MCF 10A (cell line): ENCODE results near the gene DNAJC30. TPM values are rescaled to one million over a fixed set of nuclear protein-coding genes. Genes with fewer than 3 reads are reported as not detected.

Experiments used
- BruUV-seq: library from RNA; stranded (reverse); fragments of 400-500 nt; replicated peaks from 2 replicates; lab custom pipeline; 2021; lab: Mats Ljungman, UMichigan
- CTCF ChIA-PET: fragments of 300-600 bp; sonication (Branson Sonifier 250); formaldehyde crosslinking; extraction: SDS; loops from one replicate; lab custom pipeline; 2021; ENCODE audit warnings: antibody characterized with exemption, inconsistent platforms; lab: Yijun Ruan, JAX
- POLR2A ChIA-PET: fragments of 300-600, 350-650 bp; sonication (Branson Sonifier 250); formaldehyde crosslinking; extraction: SDS; loops from one replicate; lab custom pipeline; 2020; ENCODE audit warnings: antibody characterized with exemption, inconsistent platforms; lab: Yijun Ruan, JAX
- DNase-seq: peaks from one replicate; pipeline ENCODE4 v3.0.0-alpha.2; 2018; ENCODE audit not compliant: unreplicated experiment
- H3K27ac Mint-ChIP-seq: one replicate; pipeline ENCODE4 v1.8.0; 2022; ENCODE audit warnings: mild to moderate bottlenecking, low read depth, mixed read lengths; ENCODE audit not compliant: unreplicated experiment
- H3K27me3 Mint-ChIP-seq: one replicate; pipeline ENCODE4 v1.8.0; 2022; ENCODE audit warnings: mixed read lengths; ENCODE audit not compliant: insufficient read depth, unreplicated experiment
- H3K36me3 Mint-ChIP-seq: one replicate; pipeline ENCODE4 v1.8.0; 2022; ENCODE audit warnings: mild to moderate bottlenecking, moderate library complexity, mixed read lengths; ENCODE audit not compliant: insufficient read depth, unreplicated experiment
- H3K4me1 Mint-ChIP-seq: one replicate; pipeline ENCODE4 v1.8.0; 2022; ENCODE audit warnings: mixed read lengths; ENCODE audit not compliant: insufficient read depth, unreplicated experiment
- H3K4me3 Mint-ChIP-seq: one replicate; pipeline ENCODE4 v1.8.0; 2022; ENCODE audit warnings: mild to moderate bottlenecking, moderate library complexity, mixed read lengths; ENCODE audit not compliant: unreplicated experiment
- H3K9me3 Mint-ChIP-seq: one replicate; pipeline ENCODE4 v1.8.0; 2022; ENCODE audit warnings: mixed read lengths; ENCODE audit not compliant: unreplicated experiment
- intact Hi-C: fragments of 100-400 bp; cut with micrococcal nuclease; formaldehyde crosslinking; loops from 2 replicates; pipeline ENCODE4 v1.14.1; 2022
- total RNA-seq: library from RNA; stranded (reverse); gene quantifications from 2 replicates; pipeline ENCODE4 v1.2.3, GENCODE V29; 2022
- TF ChIP-seq, protein P1 (sequence below): fragments of 200-600 bp; IDR thresholded peaks from one replicate; pipeline ENCODE4 v1.8.0; 2022; ENCODE audit warnings: antibody characterized with exemption, mild to moderate bottlenecking; ENCODE audit not compliant: unreplicated experiment

DNAJC30 gene
- total RNA-seq, 1 experiment from 2014 or later: 11.4 TPM

DNA sequence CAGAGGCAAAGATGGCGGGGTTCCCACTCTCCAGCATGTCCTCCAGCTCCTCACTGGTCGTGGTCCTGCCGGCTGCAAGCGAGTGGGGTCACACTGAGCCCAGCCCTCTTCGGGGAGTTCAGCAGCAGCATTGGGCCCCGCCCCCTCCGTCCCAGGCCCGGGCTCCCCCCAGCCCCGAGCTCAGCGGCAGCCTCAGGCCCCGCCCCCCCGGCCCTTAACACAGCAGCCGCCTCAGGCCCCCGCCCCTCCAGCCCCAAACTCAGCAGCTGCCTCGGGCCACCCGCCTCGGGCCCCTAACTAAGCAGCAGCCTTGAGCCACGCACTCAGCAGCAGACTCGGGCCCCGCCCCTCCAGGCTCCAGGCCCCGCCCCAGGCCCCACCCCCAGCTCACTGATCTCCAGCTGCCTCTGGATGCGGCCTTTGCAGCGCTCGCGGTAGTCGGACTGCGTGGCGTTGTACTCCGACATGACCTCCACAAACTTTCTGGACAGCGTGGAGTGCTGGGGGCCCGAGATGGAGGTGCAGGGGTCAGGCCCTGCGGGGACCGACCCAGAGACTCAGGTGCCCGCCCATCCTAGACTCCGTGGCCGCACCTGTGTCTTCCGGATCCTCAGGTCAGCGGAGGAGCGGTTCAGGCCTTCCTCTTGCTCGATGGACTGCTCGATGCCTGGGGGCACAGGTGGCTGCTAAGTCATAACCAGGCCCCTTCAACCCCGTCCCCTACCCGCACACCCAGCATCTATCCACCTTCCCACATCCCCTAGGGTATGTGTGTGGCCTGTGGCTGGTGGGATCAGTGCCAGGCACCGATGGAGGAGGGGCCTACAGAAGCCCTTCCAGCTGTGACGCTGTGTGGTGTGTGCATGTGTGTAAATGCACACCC lies 20.7 kb upstream of the DNAJC30 start:
- POLR2A ChIA-PET: interaction anchor here (0.5 to 1.0 kb wide), 2 partner anchors 12 to 24 kb away, joined by 3 read pairs; no protein-coding TSS in a partner anchor
- CTCF ChIA-PET: interaction anchor here (0.7 to 1.2 kb wide), 3 partner anchors 13 to 23 kb away, joined by 3 to 4 read pairs (median 3); no protein-coding TSS in a partner anchor
- intact Hi-C loops: no loop called here
- BruUV-seq: no TSS peak
- Mint-ChIP-seq H3K27me3 (no peaks in the 10 kb centered on the region), H3K9me3 (no peaks in the 10 kb centered on the region), H3K4me1 (peaks cover 20% of the 10 kb centered on the region), H3K4me3 (no peak overlapping the region), H3K27ac (no peak overlapping the region), H3K36me3 (peaks cover 49% of the 10 kb centered on the region)
- no peak for DNase-seq
- TF ChIP-seq, protein P1, sequence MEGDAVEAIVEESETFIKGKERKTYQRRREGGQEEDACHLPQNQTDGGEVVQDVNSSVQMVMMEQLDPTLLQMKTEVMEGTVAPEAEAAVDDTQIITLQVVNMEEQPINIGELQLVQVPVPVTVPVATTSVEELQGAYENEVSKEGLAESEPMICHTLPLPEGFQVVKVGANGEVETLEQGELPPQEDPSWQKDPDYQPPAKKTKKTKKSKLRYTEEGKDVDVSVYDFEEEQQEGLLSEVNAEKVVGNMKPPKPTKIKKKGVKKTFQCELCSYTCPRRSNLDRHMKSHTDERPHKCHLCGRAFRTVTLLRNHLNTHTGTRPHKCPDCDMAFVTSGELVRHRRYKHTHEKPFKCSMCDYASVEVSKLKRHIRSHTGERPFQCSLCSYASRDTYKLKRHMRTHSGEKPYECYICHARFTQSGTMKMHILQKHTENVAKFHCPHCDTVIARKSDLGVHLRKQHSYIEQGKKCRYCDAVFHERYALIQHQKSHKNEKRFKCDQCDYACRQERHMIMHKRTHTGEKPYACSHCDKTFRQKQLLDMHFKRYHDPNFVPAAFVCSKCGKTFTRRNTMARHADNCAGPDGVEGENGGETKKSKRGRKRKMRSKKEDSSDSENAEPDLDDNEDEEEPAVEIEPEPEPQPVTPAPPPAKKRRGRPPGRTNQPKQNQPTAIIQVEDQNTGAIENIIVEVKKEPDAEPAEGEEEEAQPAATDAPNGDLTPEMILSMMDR: no peak

DNA sequence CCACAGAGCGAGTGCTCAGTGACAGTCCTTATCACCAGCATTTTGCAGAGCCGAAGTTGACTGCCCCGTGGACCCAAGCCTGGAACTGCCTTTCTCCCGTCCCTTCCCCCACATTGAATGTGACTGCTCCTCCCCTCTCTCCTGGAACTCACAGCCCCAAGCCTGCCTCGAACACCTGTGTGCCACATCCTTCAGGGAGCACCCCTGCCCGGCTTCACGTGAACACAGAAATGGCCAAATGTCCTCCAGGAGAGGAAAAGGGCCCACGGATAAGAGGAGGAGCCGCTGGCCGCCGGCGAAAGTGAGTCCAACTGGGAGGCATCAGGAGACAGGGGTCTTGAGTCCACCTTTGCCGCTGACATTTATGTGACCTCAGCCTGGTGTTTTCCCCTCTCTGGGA lies 20.0 kb upstream of the DNAJC30 start:
- peaks cover 51% of the 10 kb centered on the region for H3K36me3 Mint-ChIP-seq
- POLR2A ChIA-PET: no interaction called here
- H3K27ac Mint-ChIP-seq: peak overlapping the region; percentile 23
- no peak for DNase-seq
- no peaks in the 10 kb centered on the region for H3K27me3 Mint-ChIP-seq
- intact Hi-C loops: no loop called here
- peaks cover 20% of the 10 kb centered on the region for H3K4me1 Mint-ChIP-seq
- no peak overlapping the region for H3K4me3 Mint-ChIP-seq
- TF ChIP-seq, protein P1: no peak
- CTCF ChIA-PET: interaction anchor here (0.8 to 2.8 kb wide), 3 partner anchors 8 to 17 kb away, joined by 3 to 14 read pairs (median 3); no protein-coding TSS in a partner anchor
- H3K9me3 Mint-ChIP-seq: no peaks in the 10 kb centered on the region
- no TSS peak for BruUV-seq

DNA sequence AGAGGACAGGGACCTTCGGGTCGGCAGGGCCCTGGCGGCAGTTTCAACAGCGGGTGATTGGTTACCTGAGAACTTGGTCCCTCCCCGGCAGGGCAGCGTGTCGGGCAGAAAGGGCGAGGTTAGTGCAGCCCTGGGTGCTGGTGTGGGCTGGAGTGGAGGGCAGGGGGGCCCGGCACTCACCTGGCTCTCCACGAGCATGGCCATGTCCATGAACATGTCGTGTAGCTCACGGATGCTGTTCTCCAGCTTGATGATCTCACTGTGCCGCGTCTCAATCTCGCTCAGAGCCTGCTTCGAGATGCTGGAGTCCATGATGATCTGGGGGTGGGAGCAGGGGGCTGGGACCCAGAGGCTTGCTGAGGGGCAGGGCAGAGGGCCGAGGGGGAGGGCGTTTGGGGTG lies 19.4 kb upstream of the DNAJC30 start:
- H3K4me1 Mint-ChIP-seq: peaks cover 20% of the 10 kb centered on the region
- CTCF ChIA-PET: interaction anchor here (0.6 to 2.8 kb wide), 5 partner anchors 9 to 235 kb away, joined by 3 to 14 read pairs (median 4); no protein-coding TSS in a partner anchor
- no peaks in the 10 kb centered on the region for H3K27me3 Mint-ChIP-seq
- POLR2A ChIA-PET: interaction anchor here (0.6 kb wide), 1 partner anchor 11 kb away, joined by 3 read pairs; no protein-coding TSS in a partner anchor
- no peak overlapping the region for H3K27ac Mint-ChIP-seq
- BruUV-seq: no TSS peak
- H3K36me3 Mint-ChIP-seq: peaks cover 53% of the 10 kb centered on the region
- no peaks in the 10 kb centered on the region for H3K9me3 Mint-ChIP-seq
- DNase-seq: no peak
- no peak overlapping the region for H3K4me3 Mint-ChIP-seq
- TF ChIP-seq, protein P1: no peak
- intact Hi-C loops: no loop called here

DNA sequence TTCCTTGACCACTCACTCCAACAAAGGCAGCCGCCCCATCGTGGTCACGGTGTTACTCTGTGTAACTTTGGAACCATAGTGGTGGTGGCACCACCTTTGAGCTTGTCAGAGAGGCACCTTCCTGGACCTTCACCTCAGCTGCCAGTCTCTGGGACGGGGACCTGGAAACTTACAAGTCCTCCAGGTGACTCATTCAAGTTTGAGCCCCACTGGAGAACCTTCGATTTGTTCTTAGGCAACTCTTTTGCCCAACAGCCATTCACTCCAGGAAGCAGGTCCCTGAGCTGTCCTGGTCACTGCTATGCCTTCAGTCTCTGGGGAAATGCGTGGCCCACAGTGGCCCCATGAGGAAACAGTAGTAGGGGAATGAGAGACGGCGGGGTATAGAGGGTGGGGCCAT lies 19.0 kb upstream of the DNAJC30 start:
- ChIA-PET POLR2A (interaction anchor here (0.6 to 0.9 kb wide), 2 partner anchors 12 to 36 kb away, joined by 3 read pairs; partner anchors contain the start of gene ABHD11), CTCF (interaction anchor here (0.6 to 2.8 kb wide), 6 partner anchors 9 to 235 kb away, joined by 3 to 14 read pairs (median 4); no protein-coding TSS in a partner anchor)
- Mint-ChIP-seq H3K36me3 (peaks cover 54% of the 10 kb centered on the region), H3K27ac (peak overlapping the region; percentile 7), H3K4me3 (no peak overlapping the region), H3K27me3 (no peaks in the 10 kb centered on the region), H3K9me3 (no peaks in the 10 kb centered on the region), H3K4me1 (peaks cover 20% of the 10 kb centered on the region)
- DNase-seq: peak; percentile 20
- BruUV-seq: no TSS peak
- intact Hi-C loops: no loop called here
- TF ChIP-seq, protein P1: no peak
